Glutamatergic neuron (in vitro differentiated cells): ENCODE results near the gene ZNF415. TPM values are rescaled to one million over a fixed set of nuclear protein-coding genes. Genes with fewer than 3 reads are reported as not detected.
A peak's percentile ranks its signal among the peaks of the same experiment; 100 is the strongest.
"Not testable (repeated sequence)": the region's sequence is repeated elsewhere in the genome, so short reads cannot be mapped to it uniquely, and the experiment has no call there.

ENCODE experiments used
- DNase-seq: peaks from one replicate; pipeline ENCODE4 v3.0.0; 2022
- H3K27ac Mint-ChIP-seq: one replicate; pipeline ENCODE4 v1.8.0; 2020; ENCODE audit warnings: mild to moderate bottlenecking, mixed read lengths, inconsistent platforms; ENCODE audit not compliant: unreplicated experiment
- H3K27me3 Mint-ChIP-seq: one replicate; pipeline ENCODE4 v1.8.0; 2020; ENCODE audit warnings: mild to moderate bottlenecking, moderate library complexity, mixed read lengths, inconsistent platforms; ENCODE audit not compliant: unreplicated experiment
- H3K36me3 Mint-ChIP-seq: one replicate; pipeline ENCODE4 v1.8.0; 2020; ENCODE audit warnings: mild to moderate bottlenecking, mixed read lengths, inconsistent platforms; ENCODE audit not compliant: unreplicated experiment
- H3K4me1 Mint-ChIP-seq: one replicate; pipeline ENCODE4 v1.8.0; 2020; ENCODE audit warnings: mild to moderate bottlenecking, low read depth, mixed read lengths, inconsistent platforms; ENCODE audit not compliant: unreplicated experiment
- H3K4me3 Mint-ChIP-seq: one replicate; pipeline ENCODE4 v1.8.0; 2020; ENCODE audit warnings: mild to moderate bottlenecking, mixed read lengths, inconsistent platforms; ENCODE audit not compliant: unreplicated experiment
- H3K9me3 Mint-ChIP-seq: one replicate; pipeline ENCODE4 v1.8.0; 2020; ENCODE audit warnings: mild to moderate bottlenecking, moderate library complexity, mixed read lengths, inconsistent platforms; ENCODE audit not compliant: unreplicated experiment
- total RNA-seq: library from RNA; stranded (reverse); fragmentation: NEBNext Ultra II Directional; extraction: Animal tissue kit (Norgen Biotek cat#: 25700); gene quantifications from one replicate; pipeline ENCODE4 v1.2.1, GENCODE V29; 2021; ENCODE audit not compliant: unreplicated experiment
- TF ChIP-seq, protein P1 (sequence below): fragments of 200-600 bp; sonication (generic); IDR thresholded peaks from one replicate; pipeline ENCODE4 v1.5.0; 2021; ENCODE audit not compliant: partially characterized antibody, unreplicated experiment

The ZNF415 gene
- total RNA-seq, 1 donor from 2014 or later = 12.7 TPM

- TF ChIP-seq, protein P1, sequence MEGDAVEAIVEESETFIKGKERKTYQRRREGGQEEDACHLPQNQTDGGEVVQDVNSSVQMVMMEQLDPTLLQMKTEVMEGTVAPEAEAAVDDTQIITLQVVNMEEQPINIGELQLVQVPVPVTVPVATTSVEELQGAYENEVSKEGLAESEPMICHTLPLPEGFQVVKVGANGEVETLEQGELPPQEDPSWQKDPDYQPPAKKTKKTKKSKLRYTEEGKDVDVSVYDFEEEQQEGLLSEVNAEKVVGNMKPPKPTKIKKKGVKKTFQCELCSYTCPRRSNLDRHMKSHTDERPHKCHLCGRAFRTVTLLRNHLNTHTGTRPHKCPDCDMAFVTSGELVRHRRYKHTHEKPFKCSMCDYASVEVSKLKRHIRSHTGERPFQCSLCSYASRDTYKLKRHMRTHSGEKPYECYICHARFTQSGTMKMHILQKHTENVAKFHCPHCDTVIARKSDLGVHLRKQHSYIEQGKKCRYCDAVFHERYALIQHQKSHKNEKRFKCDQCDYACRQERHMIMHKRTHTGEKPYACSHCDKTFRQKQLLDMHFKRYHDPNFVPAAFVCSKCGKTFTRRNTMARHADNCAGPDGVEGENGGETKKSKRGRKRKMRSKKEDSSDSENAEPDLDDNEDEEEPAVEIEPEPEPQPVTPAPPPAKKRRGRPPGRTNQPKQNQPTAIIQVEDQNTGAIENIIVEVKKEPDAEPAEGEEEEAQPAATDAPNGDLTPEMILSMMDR = no peak
- H3K9me3 Mint-ChIP-seq = peaks cover 18% of the 10 kb centered on the region
- H3K27me3 Mint-ChIP-seq = peaks cover 16% of the 10 kb centered on the region
- peaks cover 8% of the 10 kb centered on the region for H3K36me3 Mint-ChIP-seq
- H3K4me3 Mint-ChIP-seq = peak within 1 kb of the TSS; percentile 94
- peaks cover 10% of the 10 kb centered on the region for H3K4me1 Mint-ChIP-seq
- peak within 1 kb of the TSS; percentile 99 for H3K27ac Mint-ChIP-seq
- peak; percentile 100 for DNase-seq
Observed at GRCh38 chr19:53103234-53104203, 29.2 kb downstream of the ZNF415 start, which contains the start of gene ZNF160. Gene ZNF160 (minus strand): TSS chr19:53103422. CDS start chr19:53086276, 17,146 bp downstream.

GRCh38 chr19:53102756-53103233 lies 29.9 kb downstream of the ZNF415 start:
- Mint-ChIP-seq H3K4me3 (peak overlapping the region; percentile 94), H3K4me1 (peaks cover 16% of the 10 kb centered on the region), H3K9me3 (peaks cover 21% of the 10 kb centered on the region), H3K27me3 (peaks cover 16% of the 10 kb centered on the region), H3K36me3 (peaks cover 13% of the 10 kb centered on the region), H3K27ac (peak overlapping the region; percentile 99)
- TF ChIP-seq, protein P1 = no peak
- peak; percentile 74 for DNase-seq

- Mint-ChIP-seq H3K36me3 (peaks cover 16% of the 10 kb centered on the region), H3K9me3 (peaks cover 21% of the 10 kb centered on the region), H3K4me3 (peak overlapping the region; percentile 94), H3K27ac (peak overlapping the region; percentile 99), H3K27me3 (peaks cover 17% of the 10 kb centered on the region), H3K4me1 (peaks cover 21% of the 10 kb centered on the region)
- TF ChIP-seq, protein P1 = no peak
- DNase-seq = peak; percentile 80
Observed at GRCh38 chr19:53102206-53102755, 30.4 kb downstream of the ZNF415 start.

- Mint-ChIP-seq H3K27ac (peak overlapping the region; percentile 99), H3K27me3 (peaks cover 17% of the 10 kb centered on the region), H3K9me3 (peaks cover 21% of the 10 kb centered on the region), H3K4me1 (peaks cover 24% of the 10 kb centered on the region), H3K4me3 (peak overlapping the region; percentile 94), H3K36me3 (peaks cover 16% of the 10 kb centered on the region)
- TF ChIP-seq, protein P1 = no peak
- DNase-seq = no peak
Observed at GRCh38 chr19:53101518-53101917, 31.2 kb downstream of the ZNF415 start.

DNA sequence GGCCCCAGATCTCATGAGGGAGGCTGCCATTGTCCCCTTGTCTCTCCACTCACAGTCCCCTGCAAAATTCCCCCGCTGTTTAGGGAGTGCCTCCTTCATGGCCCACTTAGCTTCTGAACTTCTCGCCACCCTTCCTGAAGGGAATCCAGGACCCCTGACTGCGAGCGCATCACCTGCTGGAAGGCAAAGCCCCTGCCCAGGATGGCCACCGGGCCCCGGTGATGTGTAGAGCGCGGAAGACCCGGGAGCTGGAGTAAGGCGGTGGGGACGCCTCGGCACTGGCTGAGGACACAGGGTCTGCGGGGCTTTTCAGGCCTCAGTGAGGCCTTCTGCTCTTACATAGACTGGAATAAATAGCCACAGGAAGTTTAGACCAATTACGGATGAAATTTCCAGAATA lies 34.1 kb downstream of the ZNF415 start:
- H3K27ac Mint-ChIP-seq, DNase-seq: not testable (repeated sequence)
- Mint-ChIP-seq H3K4me3 (peak overlapping the region; percentile 47), H3K9me3 (peaks cover 20% of the 10 kb centered on the region), H3K36me3 (peaks cover 16% of the 10 kb centered on the region), H3K4me1 (peaks cover 33% of the 10 kb centered on the region), H3K27me3 (peaks cover 24% of the 10 kb centered on the region)

- H3K36me3 Mint-ChIP-seq = peaks cover 16% of the 10 kb centered on the region
- H3K4me3 Mint-ChIP-seq = peak overlapping the region; percentile 47
- not testable (repeated sequence) for DNase-seq
- peaks cover 11% of the 10 kb centered on the region for H3K9me3 Mint-ChIP-seq
- H3K27me3 Mint-ChIP-seq = peaks cover 14% of the 10 kb centered on the region
- peak overlapping the region; percentile 60 for H3K27ac Mint-ChIP-seq
- peaks cover 33% of the 10 kb centered on the region for H3K4me1 Mint-ChIP-seq
Observed at GRCh38 chr19:53096982-53097690, 35.6 kb downstream of the ZNF415 start.

DNA sequence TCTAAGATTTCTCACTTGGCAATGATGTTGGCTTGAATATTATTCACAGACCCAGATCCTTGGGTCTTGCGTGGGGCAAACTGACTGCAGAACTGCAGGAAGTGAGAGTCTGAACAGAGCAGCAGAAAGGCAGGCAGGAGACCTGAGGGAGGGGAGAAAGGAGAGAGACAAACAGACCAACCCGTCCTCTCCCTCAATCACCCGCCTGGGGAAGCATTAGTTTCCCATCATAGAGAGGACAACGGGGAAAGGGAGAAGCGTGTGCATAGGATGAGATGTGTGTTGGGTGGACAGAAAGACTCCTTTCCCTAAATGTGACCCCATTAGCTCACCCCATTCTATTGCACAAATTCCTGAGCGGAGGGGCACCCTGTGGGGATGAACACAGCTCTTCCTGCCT lies 36.1 kb downstream of the ZNF415 start:
- not testable (repeated sequence) for H3K27ac Mint-ChIP-seq, DNase-seq, H3K4me3 Mint-ChIP-seq, H3K9me3 Mint-ChIP-seq
- H3K36me3 Mint-ChIP-seq = peaks cover 16% of the 10 kb centered on the region
- peaks cover 13% of the 10 kb centered on the region for H3K27me3 Mint-ChIP-seq
- H3K4me1 Mint-ChIP-seq = peaks cover 36% of the 10 kb centered on the region
